Stimulated activated CD8-positive, alpha-beta memory T cell treated with anti-CD3 and anti-CD28 coated beads, Interleukin-12 subunit alpha, Interleukin-12 subunit beta, amount 100 ng/mL, for 4 hours (primary cell): ENCODE measurements around the gene AAK1.
"Not testable (repeated sequence)": the region's sequence is repeated elsewhere in the genome, so short reads cannot be mapped to it uniquely, and the experiment has no call there.

ENCODE experiments used
- DNase-seq: peaks from one replicate; pipeline ENCODE4 v3.0.0-alpha.2; 2020; ENCODE audit warnings: low read depth

The AAK1 gene

DNA sequence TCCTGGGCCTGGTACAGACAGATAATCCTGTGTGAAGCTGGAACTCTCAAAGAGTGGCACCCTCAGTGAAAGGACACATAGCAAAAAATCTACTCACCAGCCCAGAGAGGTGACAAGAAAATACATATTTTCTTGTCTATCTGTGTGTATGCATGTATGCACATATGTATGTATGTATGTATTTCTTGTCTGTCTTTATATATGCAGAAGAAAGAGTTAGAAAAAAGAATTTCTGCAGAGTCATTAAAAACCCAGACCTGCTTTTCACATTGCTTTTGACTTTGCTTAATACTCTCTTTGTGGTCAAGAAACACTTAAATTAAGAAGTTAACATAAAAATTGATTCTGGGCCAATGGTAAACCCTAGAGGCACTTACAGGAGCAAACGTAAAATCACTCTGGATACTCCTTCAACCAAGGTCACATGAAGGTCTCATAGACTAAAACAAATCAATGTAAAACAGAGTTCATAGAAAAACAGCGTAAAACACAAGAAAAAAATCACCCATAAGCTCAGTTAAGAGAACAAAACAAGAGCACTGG lies 16.5 kb upstream of the AAK1 start:
- no peak for DNase-seq

- no peak for DNase-seq
These were observed 15.8 kb upstream of the AAK1 start for GRCh38 chr2:69659349-69659748.

DNA sequence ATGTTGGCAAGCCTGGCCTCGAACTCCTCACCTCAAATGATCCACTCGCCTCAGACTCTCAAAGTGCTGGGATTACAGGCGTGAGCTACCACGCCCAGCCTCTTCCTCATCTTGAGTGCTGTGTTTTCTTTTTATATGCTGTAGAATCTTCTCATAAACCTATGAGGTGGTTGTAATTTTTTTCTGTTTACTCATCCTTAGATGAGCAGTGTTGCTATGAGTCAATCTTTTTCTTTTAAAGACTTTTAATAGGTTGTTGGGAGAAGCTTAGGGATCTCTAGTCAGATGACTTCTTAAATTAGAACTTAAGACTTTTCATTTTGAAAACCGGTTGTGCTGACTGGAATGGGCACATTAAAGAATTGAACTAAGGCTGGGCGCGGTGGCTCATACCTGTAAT lies 8.7 kb upstream of the AAK1 start:
- no peak for DNase-seq

- DNase-seq = not testable (repeated sequence)
These were observed 3.7 kb upstream of the AAK1 start for GRCh38 chr2:69647196-69647595.

- no peak for DNase-seq
These were observed 3.2 kb upstream of the AAK1 start for GRCh38 chr2:69646714-69647113.

DNA sequence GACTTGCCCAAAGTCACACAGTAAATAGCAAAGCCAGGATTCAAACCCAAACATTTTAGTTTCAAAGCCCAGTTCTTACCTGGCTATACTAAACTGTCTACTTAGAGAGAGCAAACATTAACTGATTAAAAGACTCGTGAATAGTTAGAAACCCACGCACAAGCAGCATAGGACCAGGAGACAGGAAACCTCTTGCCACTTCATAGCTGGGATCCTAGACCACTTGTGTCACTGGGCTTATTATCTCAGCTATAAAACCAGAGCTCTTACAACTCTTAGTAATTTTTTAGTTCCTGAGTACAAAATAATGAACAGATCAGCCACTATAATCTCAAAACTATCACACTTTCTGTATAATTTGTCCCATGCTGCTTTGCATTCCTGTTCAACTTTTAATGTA lies 2.4 kb upstream of the AAK1 start:
- no peak for DNase-seq

GRCh38 chr2:69645031-69645431 lies 1.5 kb upstream of the AAK1 start:
- no peak for DNase-seq

GRCh38 chr2:69644506-69644979 lies 1.0 kb upstream of the AAK1 start:
- no peak for DNase-seq

GRCh38 chr2:69642709-69643601 lies 584 bp downstream of the AAK1 start:
- peak; percentile 26 for DNase-seq

GRCh38 chr2:69641887-69642708 lies 1.4 kb downstream of the AAK1 start:
- no peak for DNase-seq

- no peak for DNase-seq
These were observed 2.1 kb downstream of the AAK1 start for GRCh38 chr2:69641471-69641870.

DNA sequence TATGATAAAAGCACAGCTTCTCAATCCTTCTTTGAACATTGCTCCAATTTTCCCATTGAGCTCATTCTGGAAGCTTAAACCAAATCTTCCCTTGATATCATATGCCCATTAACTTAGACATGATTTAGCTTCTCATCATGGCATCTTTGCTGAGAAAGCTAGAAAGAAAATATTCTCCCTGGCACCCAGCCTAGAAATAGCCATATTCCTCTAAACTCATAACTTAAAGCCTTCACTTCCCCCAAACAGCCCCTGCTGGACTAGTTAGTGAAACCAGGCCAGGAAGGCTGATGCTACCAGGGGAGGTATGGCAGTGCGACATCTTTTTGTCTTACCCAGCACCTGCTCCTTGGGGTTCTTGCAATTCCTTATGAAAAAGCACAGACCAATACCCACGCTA lies 4.3 kb downstream of the AAK1 start:
- no peak for DNase-seq

GRCh38 chr2:69638630-69639029 lies 4.9 kb downstream of the AAK1 start:
- no peak for DNase-seq

DNA sequence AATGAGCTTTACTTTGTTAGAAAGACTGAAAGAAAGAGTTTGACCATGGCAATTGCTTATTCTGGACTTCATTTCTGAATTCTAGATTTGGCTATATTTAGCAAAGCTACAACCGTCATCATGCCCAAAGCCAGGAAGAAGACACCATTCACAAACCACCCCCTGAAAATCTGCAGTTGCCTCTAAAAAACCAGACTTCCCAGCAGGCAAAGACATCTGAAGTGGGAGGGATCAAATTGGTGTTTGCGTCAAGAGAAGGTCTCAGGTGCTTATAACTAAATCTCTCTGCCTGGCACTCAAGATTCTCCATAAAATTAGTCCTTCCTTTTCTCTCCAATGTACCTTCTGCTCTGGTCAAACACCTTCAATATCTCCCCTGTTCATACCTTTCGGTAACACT lies 5.6 kb downstream of the AAK1 start:
- DNase-seq = no peak

- DNase-seq = no peak
These were observed 7.1 kb downstream of the AAK1 start for GRCh38 chr2:69636395-69636794.

GRCh38 chr2:69635432-69635831 lies 8.1 kb downstream of the AAK1 start:
- no peak for DNase-seq

DNA sequence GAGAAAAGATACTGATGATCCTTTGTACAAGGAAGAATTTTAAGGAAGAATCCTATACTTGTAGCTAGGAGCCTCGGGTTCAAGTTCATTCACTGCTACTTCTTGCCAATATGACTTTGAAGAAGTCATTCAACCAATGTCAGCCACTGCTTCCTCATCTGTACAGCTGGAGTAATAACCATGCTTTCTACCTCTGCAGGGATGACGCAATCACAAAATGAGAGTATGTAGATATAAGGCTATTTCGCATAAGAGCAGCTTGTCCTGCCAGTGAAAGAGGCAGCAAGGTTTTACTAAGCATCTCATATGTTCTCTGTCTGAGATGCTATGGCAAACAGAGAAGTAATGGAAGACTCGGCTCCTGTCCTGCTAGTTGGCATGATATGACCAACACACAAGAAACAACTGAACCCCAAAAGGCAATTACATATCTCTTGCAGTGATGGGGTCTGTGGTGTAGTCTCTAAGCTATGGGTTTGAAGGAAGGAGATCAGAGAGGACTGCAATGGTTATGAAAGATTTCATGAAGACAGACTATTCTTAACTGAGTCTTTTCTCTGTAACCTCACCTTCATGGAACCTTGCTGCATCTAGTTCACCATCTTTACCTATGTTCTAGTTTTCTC lies 9.2 kb downstream of the AAK1 start:
- no peak for DNase-seq

GRCh38 chr2:69631402-69631801 lies 12.1 kb downstream of the AAK1 start:
- no peak for DNase-seq

- no peak for DNase-seq
These were observed 13.5 kb downstream of the AAK1 start for GRCh38 chr2:69629921-69630608.

DNA sequence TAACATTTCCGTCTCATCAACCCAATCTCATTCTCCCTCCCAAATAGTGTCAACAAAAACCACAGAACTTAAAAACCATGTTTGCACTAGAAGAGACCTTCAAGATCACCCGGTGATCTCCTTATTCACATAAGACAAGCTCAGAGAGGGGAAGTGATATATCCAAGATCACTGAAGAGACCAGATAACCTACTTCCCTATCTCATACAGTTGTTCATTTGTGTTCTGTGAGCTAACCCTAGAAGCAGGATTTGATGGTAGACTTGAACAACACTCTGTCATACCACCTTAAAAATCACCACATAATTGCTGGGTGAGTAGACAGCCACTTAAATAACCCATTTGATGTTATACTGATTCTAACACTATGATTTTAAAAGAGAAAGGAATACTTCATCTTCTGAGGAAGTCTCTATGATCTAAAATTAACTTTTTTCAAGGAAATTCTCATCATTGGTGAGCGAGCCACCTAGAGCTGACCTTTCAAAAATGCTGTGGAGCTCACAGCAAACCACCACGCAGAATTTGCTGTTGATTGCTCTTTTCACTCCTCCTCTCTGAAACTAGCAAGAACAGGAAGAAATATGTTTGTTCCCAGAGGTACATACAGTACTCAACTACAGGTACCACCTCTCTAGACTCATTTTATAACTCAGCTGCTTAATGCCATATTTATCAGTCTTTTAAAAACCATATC lies 15.1 kb downstream of the AAK1 start:
- DNase-seq = no peak
